Activated CD8-positive, alpha-beta T cell treated with anti-CD3 and anti-CD28 coated beads for 36 hours (primary cell): Measurements from ENCODE around the gene CGNL1. TPM values are rescaled to one million over a fixed set of nuclear protein-coding genes. Genes with fewer than 3 reads are reported as not detected.
A peak's percentile ranks its signal among the peaks of the same experiment; 100 is the strongest.

Source experiments
- ATAC-seq: fragments of 200-7000 bp; cut with Tn5 transposase; one replicate; pipeline ENCODE4 v1.10.0; 2021; ENCODE audit warnings: mild to moderate bottlenecking, moderate library complexity
- CTCF ChIA-PET: fragments of 350-600 bp; sonication (Branson Sonifier 250); formaldehyde crosslinking; loops from one replicate; lab custom pipeline; 2021; ENCODE audit warnings: antibody characterized with exemption; lab: Charles Lee
- POLR2A ChIA-PET: fragments of 350-600 bp; sonication (Branson Sonifier 250); formaldehyde crosslinking; loops from one replicate; lab custom pipeline; 2021; ENCODE audit warnings: antibody characterized with exemption; lab: Charles Lee
- DNase-seq: peaks from one replicate; pipeline ENCODE4 v3.0.0-alpha.2; 2020
- H3K27ac Mint-ChIP-seq: one replicate; pipeline ENCODE4 v1.8.0; 2021; ENCODE audit warnings: mild to moderate bottlenecking, mixed read lengths
- H3K27me3 Mint-ChIP-seq: one replicate; pipeline ENCODE4 v1.8.0; 2021; ENCODE audit warnings: mixed read lengths
- H3K36me3 Mint-ChIP-seq: one replicate; pipeline ENCODE4 v1.8.0; 2021; ENCODE audit warnings: low read depth, mixed read lengths
- H3K4me1 Mint-ChIP-seq: one replicate; pipeline ENCODE4 v1.8.0; 2021; ENCODE audit warnings: low read depth, mixed read lengths
- H3K4me3 Mint-ChIP-seq: one replicate; pipeline ENCODE4 v1.8.0; 2021; ENCODE audit warnings: mild to moderate bottlenecking, moderate library complexity, mixed read lengths
- H3K9me3 Mint-ChIP-seq: one replicate; pipeline ENCODE4 v1.8.0; 2021; ENCODE audit warnings: mixed read lengths
- CTCF ChIP-seq: fragments of 200-600 bp; IDR thresholded peaks from one replicate; pipeline ENCODE4 v1.8.0; 2022; ENCODE audit warnings: antibody characterized with exemption, mild to moderate bottlenecking
- intact Hi-C: fragments of 100-400 bp; cut with micrococcal nuclease; formaldehyde crosslinking; loops from one replicate; pipeline ENCODE4 v1.10.0; 2022
- total RNA-seq, 2 experiments: library from RNA; stranded (reverse); gene quantifications; one replicate each; pipeline ENCODE4 v1.2.3, GENCODE V29; 2021

CGNL1 gene
- total RNA-seq: not detected

- DNase-seq: no peak
- no peak within 1 kb of the TSS for H3K27ac Mint-ChIP-seq
- H3K4me1 Mint-ChIP-seq: peaks cover 10% of the 10 kb centered on the region
- H3K9me3 Mint-ChIP-seq: no peaks in the 10 kb centered on the region
- H3K4me3 Mint-ChIP-seq: peak within 1 kb of the TSS; percentile 47
- no peak for ATAC-seq
- H3K27me3 Mint-ChIP-seq: peaks cover 42% of the 10 kb centered on the region
- no peak for TF ChIP-seq CTCF
- POLR2A ChIA-PET: no interaction called here
- H3K36me3 Mint-ChIP-seq: no peaks in the 10 kb centered on the region
- CTCF ChIA-PET: no interaction called here
- intact Hi-C loops: no loop called here
Observed at GRCh38 chr15:57375827-57376695, at the start of gene CGNL1. Gene CGNL1 (plus strand): TSS chr15:57376505. CDS start chr15:57438000, 61,495 bp downstream.

- Mint-ChIP-seq H3K27me3 (peaks cover 3% of the 10 kb centered on the region), H3K4me3 (no peak overlapping the region), H3K36me3 (no peaks in the 10 kb centered on the region), H3K27ac (no peak overlapping the region), H3K4me1 (peaks cover 5% of the 10 kb centered on the region), H3K9me3 (no peaks in the 10 kb centered on the region)
- ATAC-seq: no peak
- DNase-seq: no peak
- no peak for TF ChIP-seq CTCF
- POLR2A ChIA-PET: interaction anchor here (0.6 kb wide), 1 partner anchor 846 kb away, joined by 3 read pairs; no protein-coding TSS in a partner anchor
- CTCF ChIA-PET: interaction anchor here (0.8 to 1.0 kb wide), 2 partner anchors 182 to 193 kb away, joined by 3 read pairs; no protein-coding TSS in a partner anchor
- intact Hi-C loops: no loop called here
Observed at GRCh38 chr15:57327985-57328471, 48.3 kb upstream of the CGNL1 start.

GRCh38 chr15:57328479-57328878 is 47.8 kb upstream of the CGNL1 start:
- no peak overlapping the region for H3K4me3 Mint-ChIP-seq
- CTCF ChIA-PET: interaction anchor here (0.8 to 1.0 kb wide), 2 partner anchors 183 to 193 kb away, joined by 3 read pairs; no protein-coding TSS in a partner anchor
- POLR2A ChIA-PET: no interaction called here
- intact Hi-C loops: no loop called here
- H3K27me3 Mint-ChIP-seq: peaks cover 3% of the 10 kb centered on the region
- H3K4me1 Mint-ChIP-seq: peaks cover 5% of the 10 kb centered on the region
- TF ChIP-seq CTCF: no peak
- ATAC-seq (no peak), DNase-seq (no peak)
- H3K9me3 Mint-ChIP-seq: no peaks in the 10 kb centered on the region
- no peaks in the 10 kb centered on the region for H3K36me3 Mint-ChIP-seq
- H3K27ac Mint-ChIP-seq: no peak overlapping the region

- CTCF ChIA-PET: interaction anchor here (0.8 to 1.5 kb wide), 3 partner anchors 183 to 199 kb away, joined by 3 to 5 read pairs (median 3); no protein-coding TSS in a partner anchor
- Mint-ChIP-seq H3K9me3 (no peaks in the 10 kb centered on the region), H3K27me3 (peaks cover 3% of the 10 kb centered on the region), H3K4me3 (no peak overlapping the region), H3K36me3 (no peaks in the 10 kb centered on the region), H3K4me1 (peaks cover under 1% of the 10 kb centered on the region), H3K27ac (no peak overlapping the region)
- intact Hi-C loops: no loop called here
- POLR2A ChIA-PET: interaction anchor here (1.1 kb wide), 1 partner anchor 14 kb away, joined by 3 read pairs; no protein-coding TSS in a partner anchor
- TF ChIP-seq CTCF: no peak
- ATAC-seq (no peak), DNase-seq (no peak)
Observed at GRCh38 chr15:57328897-57329296, 47.4 kb upstream of the CGNL1 start.
